HEK293 (cell line): ENCODE data around the gene SLC35F4.

Source experiments
- CTCF ChIA-PET: fragments of 350-600 bp; formaldehyde crosslinking; extraction: SDS; loops from one replicate; lab custom pipeline; 2021; ENCODE audit warnings: antibody characterized with exemption; lab: Yijun Ruan, JAX
- POLR2A ChIA-PET: fragments of 300-600 bp; formaldehyde crosslinking; extraction: SDS; loops from one replicate; lab custom pipeline; 2020; ENCODE audit warnings: antibody characterized with exemption, inconsistent platforms; lab: Yijun Ruan, JAX
- H3K27ac ChIP-seq: fragments of 200-500 bp; sonication (Bioruptor generic); 2 replicates; pipeline ENCODE4 v1.5.1; 2014; ENCODE audit warnings: low read depth, low read length, control low read depth, inconsistent platforms; ENCODE audit errors: extremely low read depth
- H3K36me3 ChIP-seq, 2 experiments: fragments of 200-500 bp in 1 of 2; sonication (Bioruptor generic) in 1 of 2; 1 replicate in 1 of 2; 2 replicates in 1 of 2; pipeline ENCODE4 v1.5.1; 2014 to 2017; ENCODE audit warnings: inconsistent platforms in 2 of 2, low read length in 2 of 2; ENCODE audit not compliant: control insufficient read depth in 2 of 2, insufficient read depth in 1 of 2
- H3K4me1 ChIP-seq: fragments of 200-500 bp; sonication (Bioruptor generic); 2 replicates; pipeline ENCODE4 v1.5.1; 2014; ENCODE audit warnings: mild to moderate bottlenecking, low read length, inconsistent platforms; ENCODE audit not compliant: control insufficient read depth, insufficient read depth
- H3K4me3 ChIP-seq: 2 replicates; pipeline ENCODE4 v1.5.1; 2011; ENCODE audit warnings: low read depth, mild to moderate bottlenecking, control low read depth, low read length, moderate library complexity
- H3K9me3 ChIP-seq: fragments of 200-500 bp; sonication (Bioruptor generic); 2 replicates; pipeline ENCODE4 v1.5.1; 2014; ENCODE audit warnings: low read depth, low read length, inconsistent platforms; ENCODE audit not compliant: control insufficient read depth, insufficient read depth
- RBAK ChIP-seq: fragments of 450-650 bp; formaldehyde crosslinking; IDR thresholded peaks from 2 replicates; pipeline ENCODE4 v1.5.1; 2016; ENCODE audit warnings: missing biosample characterization, missing genetic modification characterization
- SCRT2 ChIP-seq: fragments of 450-650 bp; formaldehyde crosslinking; IDR thresholded peaks from 2 replicates; pipeline ENCODE4 v1.5.1; 2016; ENCODE audit warnings: missing biosample characterization, missing genetic modification characterization
- SP7 ChIP-seq: fragments of 450-650 bp; formaldehyde crosslinking; IDR thresholded peaks from 2 replicates; pipeline ENCODE4 v1.5.1; 2016; ENCODE audit warnings: missing biosample characterization, missing genetic modification characterization
- TRIM28 ChIP-seq: IDR thresholded peaks from 2 replicates; pipeline ENCODE4 v1.6.1; 2011; ENCODE audit warnings: low read length, control low read depth, borderline replicate concordance
- WT1 ChIP-seq: fragments of 450-650 bp; formaldehyde crosslinking; IDR thresholded peaks from 2 replicates; pipeline ENCODE4 v1.5.1; 2016; ENCODE audit warnings: missing biosample characterization, missing genetic modification characterization
- ZBTB26 ChIP-seq: fragments of 450-650 bp; formaldehyde crosslinking; optimal IDR thresholded peaks from 2 replicates; pipeline ENCODE3; 2016; ENCODE audit warnings: missing biosample characterization, mild to moderate bottlenecking, missing genetic modification characterization
- ZNF140 ChIP-seq: fragments of 450-650 bp; formaldehyde crosslinking; IDR thresholded peaks from 2 replicates; pipeline ENCODE4 v1.5.1; 2016; ENCODE audit warnings: missing biosample characterization, missing genetic modification characterization
- ZNF148 ChIP-seq: fragments of 450-650 bp; formaldehyde crosslinking; IDR thresholded peaks from 2 replicates; pipeline ENCODE4 v1.5.0; 2017; ENCODE audit warnings: missing biosample characterization, missing genetic modification characterization, borderline replicate concordance
- ZNF211 ChIP-seq: fragments of 450-650 bp; formaldehyde crosslinking; IDR thresholded peaks from 2 replicates; pipeline ENCODE4 v1.5.1; 2016; ENCODE audit warnings: low read depth, missing biosample characterization, missing genetic modification characterization
- ZNF24 ChIP-seq: fragments of 450-650 bp; formaldehyde crosslinking; IDR thresholded peaks from 2 replicates; pipeline ENCODE4 v1.5.1; 2016; ENCODE audit warnings: missing biosample characterization, missing genetic modification characterization
- ZNF311 ChIP-seq: fragments of 450-650 bp; formaldehyde crosslinking; IDR thresholded peaks from 2 replicates; pipeline ENCODE4 v1.5.1; 2017; ENCODE audit warnings: missing biosample characterization, missing genetic modification characterization, borderline replicate concordance
- ZNF366 ChIP-seq: fragments of 450-650 bp; formaldehyde crosslinking; conservative IDR thresholded peaks from 2 replicates; pipeline ENCODE4 v1.5.1; 2016; ENCODE audit warnings: missing biosample characterization, missing genetic modification characterization
- ZNF544 ChIP-seq: fragments of 450-650 bp; formaldehyde crosslinking; IDR thresholded peaks from 2 replicates; pipeline ENCODE4 v1.5.0; 2017; ENCODE audit warnings: missing biosample characterization, missing genetic modification characterization
- ZNF549 ChIP-seq: fragments of 450-650 bp; IDR thresholded peaks from 2 replicates; pipeline ENCODE4 v1.5.1; 2018; ENCODE audit warnings: missing biosample characterization, missing genetic modification characterization, mild to moderate bottlenecking, inconsistent platforms, moderate library complexity
- ZNF600 ChIP-seq: fragments of 450-650 bp; formaldehyde crosslinking; IDR thresholded peaks from 2 replicates; pipeline ENCODE4 v1.5.1; 2016; ENCODE audit warnings: missing biosample characterization, missing genetic modification characterization
- ZNF626 ChIP-seq: fragments of 450-650 bp; sonication (Bioruptor Pico); formaldehyde crosslinking; IDR thresholded peaks from 2 replicates; pipeline ENCODE4 v1.5.1; 2018; ENCODE audit warnings: missing biosample characterization, missing genetic modification characterization, inconsistent platforms
- ZNF629 ChIP-seq: fragments of 450-650 bp; formaldehyde crosslinking; IDR thresholded peaks from 2 replicates; pipeline ENCODE4 v1.5.1; 2017; ENCODE audit warnings: missing biosample characterization, missing genetic modification characterization
- ZNF677 ChIP-seq: fragments of 450-650 bp; IDR thresholded peaks from 2 replicates; pipeline ENCODE4 v1.5.0; 2018; ENCODE audit warnings: missing biosample characterization, mild to moderate bottlenecking, missing genetic modification characterization, moderate library complexity
- ZNF704 ChIP-seq: fragments of 450-650 bp; formaldehyde crosslinking; IDR thresholded peaks from 2 replicates; pipeline ENCODE4 v1.5.1; 2016; ENCODE audit warnings: missing biosample characterization, missing genetic modification characterization
- ZNF791 ChIP-seq: fragments of 450-650 bp; formaldehyde crosslinking; IDR thresholded peaks from 2 replicates; pipeline ENCODE4 v1.5.1; 2016; ENCODE audit warnings: missing biosample characterization, missing genetic modification characterization
- ZNF837 ChIP-seq: fragments of 450-650 bp; formaldehyde crosslinking; IDR thresholded peaks from 2 replicates; pipeline ENCODE4 v1.5.1; 2016; ENCODE audit warnings: missing biosample characterization, missing genetic modification characterization
- ZSCAN16 ChIP-seq: fragments of 450-650 bp; formaldehyde crosslinking; IDR thresholded peaks from 2 replicates; pipeline ENCODE4 v1.5.1; 2016; ENCODE audit warnings: missing biosample characterization, missing genetic modification characterization
- ZSCAN30 ChIP-seq: fragments of 450-650 bp; IDR thresholded peaks from 2 replicates; pipeline ENCODE4 v1.5.1; 2018; ENCODE audit warnings: missing biosample characterization, mild to moderate bottlenecking, missing genetic modification characterization, moderate library complexity
- ZSCAN4 ChIP-seq: fragments of 450-650 bp; formaldehyde crosslinking; IDR thresholded peaks from 2 replicates; pipeline ENCODE4 v1.5.1; 2017; ENCODE audit warnings: missing biosample characterization, missing genetic modification characterization
- ZSCAN5A ChIP-seq: fragments of 450-650 bp; formaldehyde crosslinking; IDR thresholded peaks from 2 replicates; pipeline ENCODE4 v1.5.1; 2016; ENCODE audit warnings: missing biosample characterization, missing genetic modification characterization
- TF ChIP-seq, protein P1 (sequence below): fragments of 450-650 bp; formaldehyde crosslinking; IDR thresholded peaks from 2 replicates; pipeline ENCODE4 v1.5.1; 2017; ENCODE audit warnings: missing biosample characterization, missing genetic modification characterization

SLC35F4 gene

GRCh38 chr14:57811998-57812546 lies 53.8 kb downstream of the SLC35F4 start (continued):
- TF ChIP-seq ZNF148 (tag by site-specific recombination), result no peak
- no peak for TF ChIP-seq RBAK
- TF ChIP-seq ZNF837 (tag by site-specific recombination), result no peak
- TF ChIP-seq, all 188 proteins: peak for 0

DNA sequence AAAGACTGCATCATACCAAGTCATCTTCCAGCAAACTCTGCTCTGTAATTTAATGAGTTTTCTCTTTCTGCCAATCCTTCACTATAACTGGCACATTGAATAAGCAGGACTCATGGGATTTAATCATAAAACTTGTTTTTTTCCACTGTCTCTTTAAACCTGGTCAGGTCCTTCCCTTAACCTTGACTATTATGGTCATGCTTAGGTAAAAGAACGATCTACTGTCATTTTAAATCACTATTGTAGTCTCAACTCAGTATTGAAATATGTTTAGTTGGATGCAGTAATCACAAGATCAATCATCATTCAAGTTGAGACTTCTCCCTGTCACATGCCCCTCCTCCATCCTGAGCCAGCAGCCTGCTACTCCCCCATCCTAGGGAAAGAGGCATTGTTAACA lies 56.1 kb downstream of the SLC35F4 start:
- CTCF ChIA-PET, result no interaction called here
- no peak overlapping the region for H3K4me3 ChIP-seq
- TF ChIP-seq, protein P1, sequence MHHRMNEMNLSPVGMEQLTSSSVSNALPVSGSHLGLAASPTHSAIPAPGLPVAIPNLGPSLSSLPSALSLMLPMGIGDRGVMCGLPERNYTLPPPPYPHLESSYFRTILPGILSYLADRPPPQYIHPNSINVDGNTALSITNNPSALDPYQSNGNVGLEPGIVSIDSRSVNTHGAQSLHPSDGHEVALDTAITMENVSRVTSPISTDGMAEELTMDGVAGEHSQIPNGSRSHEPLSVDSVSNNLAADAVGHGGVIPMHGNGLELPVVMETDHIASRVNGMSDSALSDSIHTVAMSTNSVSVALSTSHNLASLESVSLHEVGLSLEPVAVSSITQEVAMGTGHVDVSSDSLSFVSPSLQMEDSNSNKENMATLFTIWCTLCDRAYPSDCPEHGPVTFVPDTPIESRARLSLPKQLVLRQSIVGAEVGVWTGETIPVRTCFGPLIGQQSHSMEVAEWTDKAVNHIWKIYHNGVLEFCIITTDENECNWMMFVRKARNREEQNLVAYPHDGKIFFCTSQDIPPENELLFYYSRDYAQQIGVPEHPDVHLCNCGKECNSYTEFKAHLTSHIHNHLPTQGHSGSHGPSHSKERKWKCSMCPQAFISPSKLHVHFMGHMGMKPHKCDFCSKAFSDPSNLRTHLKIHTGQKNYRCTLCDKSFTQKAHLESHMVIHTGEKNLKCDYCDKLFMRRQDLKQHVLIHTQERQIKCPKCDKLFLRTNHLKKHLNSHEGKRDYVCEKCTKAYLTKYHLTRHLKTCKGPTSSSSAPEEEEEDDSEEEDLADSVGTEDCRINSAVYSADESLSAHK (tag by site-specific recombination), result no peak
- TF ChIP-seq ZNF549, result no peak
- TF ChIP-seq ZNF544 (tag by site-specific recombination), result no peak
- TF ChIP-seq ZSCAN4 (tag by site-specific recombination), result no peak
- TF ChIP-seq ZNF24, result no peak
- no peak for TF ChIP-seq TRIM28
- TF ChIP-seq ZNF704 (tag by site-specific recombination), result no peak
- TF ChIP-seq SP7 (tag by site-specific recombination), result no peak
- TF ChIP-seq ZBTB26 (tag by site-specific recombination), result no peak
- TF ChIP-seq ZNF311, result no peak
- no peak for TF ChIP-seq ZNF677 (tag by site-specific recombination)
- TF ChIP-seq WT1, result no peak
- no peak for TF ChIP-seq ZNF600 (tag by site-specific recombination)
- TF ChIP-seq, all 188 proteins: peak for 0
- Histone ChIP-seq H3K4me1 (no peaks in the 10 kb centered on the region; the same call in 1 of the 2 replicates), H3K9me3 (no peaks in the 10 kb centered on the region), H3K27ac (no peak overlapping the region), H3K36me3 (no peaks in the 10 kb centered on the region)
- POLR2A ChIA-PET, result no interaction called here

GRCh38 chr14:57797160-57797559 lies 68.7 kb downstream of the SLC35F4 start:
- H3K27ac ChIP-seq, result no peak overlapping the region
- H3K4me1 ChIP-seq, result no peaks in the 10 kb centered on the region
- H3K36me3 ChIP-seq, result no peaks in the 10 kb centered on the region
- POLR2A ChIA-PET, result no interaction called here
- CTCF ChIA-PET, result no interaction called here
- no peaks in the 10 kb centered on the region for H3K9me3 ChIP-seq
- H3K4me3 ChIP-seq, result no peak overlapping the region
- no peak for TF ChIP-seq ZSCAN16 (tag by site-specific recombination)
- no peak for TF ChIP-seq ZNF140 (tag by site-specific recombination)
- no peak for TF ChIP-seq ZSCAN30 (tag by site-specific recombination)
- TF ChIP-seq ZNF629 (tag by site-specific recombination), result no peak
- TF ChIP-seq ZSCAN5A (tag by site-specific recombination), result no peak
- no peak for TF ChIP-seq ZNF791 (tag by site-specific recombination)
- no peak for TF ChIP-seq SCRT2 (tag by site-specific recombination)
- no peak for TF ChIP-seq ZNF626 (tag by site-specific recombination)
- TF ChIP-seq ZNF211 (tag by site-specific recombination), result no peak
- TF ChIP-seq ZNF366 (tag by site-specific recombination), result no peak
